BLaER1 treated with 17β-estradiol and CSF1 and Interleukin-3, amounts not matched to agents 10 nM and 100 nM (cell line): Measurements from ENCODE around the gene CLEC14A.

ENCODE experiments used
- H3K27ac ChIP-seq, 11 experiments: shearing (Covaris generic); formaldehyde crosslinking; 2 replicates each; pipeline ENCODE4 v1.8.1; 2022
- H3K27me3 ChIP-seq, 11 experiments: shearing (Covaris generic); formaldehyde crosslinking; 2 replicates each; pipeline ENCODE4 v1.8.1; 2022
- H3K36me3 ChIP-seq, 11 experiments: shearing (Covaris generic); formaldehyde crosslinking; 2 replicates each; pipeline ENCODE4 v1.8.1; 2022
- H3K4me1 ChIP-seq, 10 experiments: shearing (Covaris generic); formaldehyde crosslinking; 2 replicates each; pipeline ENCODE4 v1.8.1; 2022
- H3K4me2 ChIP-seq, 11 experiments: shearing (Covaris generic); formaldehyde crosslinking; 2 replicates each; pipeline ENCODE4 v1.8.1; 2022
- H3K4me3 ChIP-seq, 10 experiments: shearing (Covaris generic); formaldehyde crosslinking; 2 replicates each; pipeline ENCODE4 v1.8.1; 2022
- H3K9ac ChIP-seq, 11 experiments: shearing (Covaris generic); formaldehyde crosslinking; 2 replicates each; pipeline ENCODE4 v1.8.1; 2022
- H3K9me3 ChIP-seq, 11 experiments: shearing (Covaris generic); formaldehyde crosslinking; replicated peaks in 1 of 11; 2 replicates each; pipeline ENCODE4 v1.8.1; 2022
- H4K20me1 ChIP-seq, 11 experiments: shearing (Covaris generic); formaldehyde crosslinking; 2 replicates each; pipeline ENCODE4 v1.8.1; 2022
- Cebpa-rat ChIP-seq, 11 experiments: shearing (Covaris generic); IDR thresholded peaks; 2 replicates each; pipeline ENCODE4 v1.8.1; 2022

The CLEC14A gene

DNA sequence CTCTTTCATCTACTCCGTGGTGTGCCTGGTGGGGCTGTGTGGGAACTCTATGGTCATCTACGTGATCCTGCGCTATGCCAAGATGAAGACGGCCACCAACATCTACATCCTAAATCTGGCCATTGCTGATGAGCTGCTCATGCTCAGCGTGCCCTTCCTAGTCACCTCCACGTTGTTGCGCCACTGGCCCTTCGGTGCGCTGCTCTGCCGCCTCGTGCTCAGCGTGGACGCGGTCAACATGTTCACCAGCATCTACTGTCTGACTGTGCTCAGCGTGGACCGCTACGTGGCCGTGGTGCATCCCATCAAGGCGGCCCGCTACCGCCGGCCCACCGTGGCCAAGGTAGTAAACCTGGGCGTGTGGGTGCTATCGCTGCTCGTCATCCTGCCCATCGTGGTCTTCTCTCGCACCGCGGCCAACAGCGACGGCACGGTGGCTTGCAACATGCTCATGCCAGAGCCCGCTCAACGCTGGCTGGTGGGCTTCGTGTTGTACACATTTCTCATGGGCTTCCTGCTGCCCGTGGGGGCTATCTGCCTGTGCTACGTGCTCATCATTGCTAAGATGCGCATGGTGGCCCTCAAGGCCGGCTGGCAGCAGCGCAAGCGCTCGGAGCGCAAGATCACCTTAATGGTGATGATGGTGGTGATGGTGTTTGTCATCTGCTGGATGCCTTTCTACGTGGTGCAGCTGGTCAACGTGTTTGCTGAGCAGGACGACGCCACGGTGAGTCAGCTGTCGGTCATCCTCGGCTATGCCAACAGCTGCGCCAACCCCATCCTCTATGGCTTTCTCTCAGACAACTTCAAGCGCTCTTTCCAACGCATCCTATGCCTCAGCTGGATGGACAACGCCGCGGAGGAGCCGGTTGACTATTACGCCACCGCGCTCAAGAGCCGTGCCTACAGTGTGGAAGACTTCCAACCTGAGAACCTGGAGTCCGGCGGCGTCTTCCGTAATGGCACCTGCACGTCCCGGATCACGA is 46.0 kb downstream of the CLEC14A start:
- Histone ChIP-seq H3K4me3 (no peak overlapping the region; a peak in 1 of 20 replicates), H3K9me3 (peaks cover 54 to 61% (median 58%) of the 10 kb centered on the region in 11 experiments), H3K4me2 (no peak overlapping the region), H3K4me1 (no peaks in the 10 kb centered on the region), H4K20me1 (no peaks in the 10 kb centered on the region), H3K27me3 (peaks cover 18 to 27% (median 23%) of the 10 kb centered on the region in 11 experiments), H3K27ac (no peak overlapping the region), H3K36me3 (no peaks in the 10 kb centered on the region), H3K9ac (no peak overlapping the region)
- no peak for TF ChIP-seq Cebpa-rat (IDR thresholded peaks at IDR 0.05)

- Histone ChIP-seq H4K20me1 (no peaks in the 10 kb centered on the region), H3K4me2 (no peak overlapping the region), H3K4me1 (no peaks in the 10 kb centered on the region), H3K27ac (no peak overlapping the region), H3K9ac (no peak overlapping the region), H3K36me3 (no peaks in the 10 kb centered on the region), H3K9me3 (peaks cover 54 to 61% (median 58%) of the 10 kb centered on the region in 11 experiments), H3K27me3 (peaks cover 18 to 27% (median 23%) of the 10 kb centered on the region in 11 experiments), H3K4me3 (no peak overlapping the region; a peak in 1 of 20 replicates)
- TF ChIP-seq Cebpa-rat (IDR thresholded peaks at IDR 0.05), result no peak
Observed at GRCh38 chr14:38208618-38209562, 47.0 kb downstream of the CLEC14A start.

DNA sequence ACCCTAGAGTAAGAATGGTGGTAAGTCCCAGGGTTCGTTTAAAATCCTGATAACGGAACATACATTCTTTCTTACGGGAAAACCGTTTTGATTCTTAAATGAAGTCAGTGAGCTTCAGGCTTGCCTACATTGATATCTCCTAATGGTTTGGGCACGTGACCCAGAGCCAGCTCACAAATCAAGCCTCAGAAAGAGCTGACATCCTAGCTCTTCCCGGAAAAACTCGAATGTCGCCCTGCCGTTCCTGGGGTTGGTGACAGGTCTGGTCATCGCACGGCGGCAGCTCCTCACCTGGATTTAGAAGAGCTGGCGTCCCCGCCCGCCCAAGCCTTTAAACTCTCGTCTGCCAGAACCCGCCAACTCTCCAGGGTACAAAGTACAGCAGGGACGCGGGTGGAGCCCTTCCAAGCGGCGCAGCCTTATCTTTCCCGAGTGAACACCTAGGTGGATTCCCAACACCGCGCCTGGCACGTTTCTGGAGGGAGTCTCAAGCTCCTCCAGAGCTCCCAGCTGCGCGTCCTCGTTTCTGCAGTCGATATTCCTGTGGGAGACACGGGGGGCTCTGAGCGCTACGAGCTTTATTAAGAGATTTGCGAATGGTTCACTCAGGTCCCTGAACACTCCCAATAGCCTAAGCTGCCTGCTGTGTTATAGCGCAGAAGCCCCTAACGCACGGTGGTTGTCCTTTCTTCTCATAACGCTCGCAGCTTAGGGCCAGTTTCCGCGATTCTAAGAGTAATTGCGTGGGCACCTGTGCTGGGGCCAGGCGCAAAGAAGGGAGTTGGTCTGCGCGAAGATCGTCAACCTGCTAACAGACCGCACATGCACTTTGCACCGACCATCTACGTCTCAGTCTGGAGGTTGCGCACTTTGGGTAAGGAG is 47.9 kb downstream of the CLEC14A start, which contains the start of gene SSTR1:
TSS of gene SSTR1 (plus strand) at position 169 of the 882 bp plus-strand sequence. CDS start 1,486 bp downstream, outside the sequence.
- TF ChIP-seq Cebpa-rat (IDR thresholded peaks at IDR 0.05), result no peak
- Histone ChIP-seq H3K4me3 (no peak within 1 kb of the TSS; a peak in 1 of 20 replicates), H4K20me1 (no peaks in the 10 kb centered on the region), H3K9me3 (peaks cover 54 to 61% (median 58%) of the 10 kb centered on the region in 11 experiments), H3K4me2 (no peak within 1 kb of the TSS), H3K9ac (no peak within 1 kb of the TSS), H3K27ac (no peak within 1 kb of the TSS), H3K4me1 (no peaks in the 10 kb centered on the region), H3K36me3 (no peaks in the 10 kb centered on the region), H3K27me3 (peaks cover 18 to 27% (median 23%) of the 10 kb centered on the region in 11 experiments)

DNA sequence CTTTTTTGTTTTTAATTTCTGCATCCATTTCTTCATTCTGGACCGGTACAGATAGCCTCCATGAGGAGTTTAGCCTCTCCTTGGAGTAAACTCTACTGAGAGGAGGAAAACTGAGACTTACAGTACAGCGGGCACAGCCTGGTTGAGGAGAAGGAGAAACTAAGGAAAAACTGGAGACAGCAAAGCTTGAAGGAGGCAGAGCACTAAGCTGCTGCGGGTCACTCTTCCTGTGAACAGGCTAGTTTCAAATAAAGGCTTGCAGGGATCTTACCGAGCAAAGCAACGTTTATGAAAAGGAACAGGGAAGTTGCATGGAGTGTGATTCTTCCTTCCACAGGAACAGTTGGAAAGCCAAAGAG is 48.5 kb downstream of the CLEC14A start:
- Histone ChIP-seq H4K20me1 (no peaks in the 10 kb centered on the region), H3K4me1 (no peaks in the 10 kb centered on the region), H3K9ac (no peak overlapping the region), H3K27me3 (peaks cover 18 to 26% (median 23%) of the 10 kb centered on the region in 11 experiments), H3K4me2 (no peak overlapping the region), H3K9me3 (peaks cover 54 to 61% (median 58%) of the 10 kb centered on the region in 11 experiments), H3K4me3 (no peak overlapping the region), H3K36me3 (no peaks in the 10 kb centered on the region), H3K27ac (no peak overlapping the region)
- no peak for TF ChIP-seq Cebpa-rat (IDR thresholded peaks at IDR 0.05)

DNA sequence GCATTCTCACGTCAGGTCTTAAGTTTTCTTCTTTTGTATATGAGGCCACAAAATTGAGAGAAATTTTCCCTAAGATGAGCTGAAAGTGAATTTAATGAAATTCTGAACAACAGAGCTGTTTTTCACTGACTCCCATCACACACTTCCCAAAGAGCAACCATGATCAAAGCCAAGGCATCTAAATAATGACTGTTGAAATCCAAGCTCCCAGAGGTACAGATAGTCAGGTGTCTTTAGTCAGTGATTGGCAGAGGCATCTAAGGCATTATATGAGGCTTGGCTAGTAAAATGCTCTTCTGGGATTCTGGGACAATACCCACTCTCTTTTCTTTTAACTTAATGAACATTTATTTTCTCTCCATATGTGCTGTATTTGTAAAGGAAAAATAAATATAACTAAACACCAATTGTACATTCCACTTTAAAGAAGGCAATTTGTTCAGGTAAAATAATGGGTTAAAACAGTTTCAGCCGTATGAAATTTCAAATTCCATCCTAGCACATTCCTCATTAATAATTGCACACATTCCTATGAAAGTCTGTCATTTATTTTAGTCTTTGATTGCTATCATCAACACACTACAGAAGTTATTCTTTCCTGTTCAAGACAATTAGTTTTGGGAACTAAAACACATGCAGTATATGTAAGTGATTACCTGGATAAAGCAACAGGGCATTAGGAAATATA is 49.1 kb downstream of the CLEC14A start:
- Histone ChIP-seq H3K4me2 (no peak overlapping the region), H3K9me3 (peaks cover 54 to 61% (median 58%) of the 10 kb centered on the region in 11 experiments), H3K4me1 (no peaks in the 10 kb centered on the region), H4K20me1 (no peaks in the 10 kb centered on the region), H3K36me3 (no peaks in the 10 kb centered on the region), H3K27me3 (peaks cover 16 to 22% (median 19%) of the 10 kb centered on the region in 11 experiments), H3K27ac (no peak overlapping the region), H3K4me3 (no peak overlapping the region), H3K9ac (no peak overlapping the region)
- TF ChIP-seq Cebpa-rat (IDR thresholded peaks at IDR 0.05), result no peak

GRCh38 chr14:38205949-38206665 is 49.8 kb downstream of the CLEC14A start:
- Histone ChIP-seq H3K27ac (no peak overlapping the region), H3K4me3 (no peak overlapping the region), H3K9ac (no peak overlapping the region), H3K36me3 (no peaks in the 10 kb centered on the region), H3K27me3 (peaks cover 9 to 15% (median 12%) of the 10 kb centered on the region in 11 experiments), H3K4me1 (no peaks in the 10 kb centered on the region), H3K4me2 (no peak overlapping the region), H3K9me3 (peaks cover 47 to 54% (median 52%) of the 10 kb centered on the region in 11 experiments), H4K20me1 (no peaks in the 10 kb centered on the region)
- no peak for TF ChIP-seq Cebpa-rat (IDR thresholded peaks at IDR 0.05)

DNA sequence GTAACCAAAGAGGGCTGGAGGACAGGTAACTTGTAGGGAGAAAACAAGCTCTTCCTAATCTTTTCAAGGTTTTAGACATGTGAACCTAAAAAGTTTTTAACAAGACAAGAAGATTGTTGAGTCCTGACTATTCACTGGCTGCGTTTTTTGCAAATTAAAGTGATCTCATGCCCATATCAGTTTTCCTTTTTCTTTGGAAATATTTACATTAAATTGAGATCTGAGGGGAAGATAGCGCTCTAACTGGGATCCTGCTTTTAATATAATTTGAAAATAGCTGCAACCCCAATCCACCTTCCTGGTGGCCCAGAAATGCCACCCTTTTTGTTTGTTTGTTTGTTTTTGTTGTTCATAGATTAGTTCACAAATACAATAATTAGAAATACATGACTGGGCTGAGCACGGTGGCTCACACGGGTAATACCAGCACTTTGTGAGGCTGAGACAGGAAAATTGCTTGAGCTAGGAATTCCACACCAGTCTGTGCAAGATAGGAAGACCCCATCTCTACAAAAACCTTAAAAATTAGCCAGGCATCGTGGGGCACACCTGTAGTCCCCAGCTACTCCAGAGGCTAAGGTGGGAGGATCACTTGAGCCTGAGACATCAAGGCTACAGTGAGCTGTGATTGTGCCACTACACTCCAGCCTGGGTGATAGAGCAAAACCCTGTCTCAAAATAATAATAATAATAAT is 50.6 kb downstream of the CLEC14A start:
- H3K9me3 ChIP-seq, result peaks cover 39 to 45% (median 44%) of the 10 kb centered on the region in 11 experiments
- no peak overlapping the region for H3K9ac ChIP-seq
- H4K20me1 ChIP-seq, result no peaks in the 10 kb centered on the region
- no peak overlapping the region for H3K4me3 ChIP-seq
- H3K4me2 ChIP-seq, result no peak overlapping the region
- H3K4me1 ChIP-seq, result no peaks in the 10 kb centered on the region
- no peak for TF ChIP-seq Cebpa-rat (IDR thresholded peaks at IDR 0.05)
- no peaks in the 10 kb centered on the region for H3K36me3 ChIP-seq
- H3K27me3 ChIP-seq, result peaks cover under 1 to 7% (median 4%) of the 10 kb centered on the region in 11 experiments; a peak in 18 of 22 replicates
- no peak overlapping the region for H3K27ac ChIP-seq
